SW 1271 (cell line): ENCODE data around the gene SYT9.
"Not testable (repeated sequence)": the region's sequence is repeated elsewhere in the genome, so short reads cannot be mapped to it uniquely, and the experiment has no call there.

Source experiments
- DNase-seq, 2 experiments: peaks; one replicate each; lab custom pipeline; 2025; lab: John Stamatoyannopoulos, UW

The SYT9 gene

DNA sequence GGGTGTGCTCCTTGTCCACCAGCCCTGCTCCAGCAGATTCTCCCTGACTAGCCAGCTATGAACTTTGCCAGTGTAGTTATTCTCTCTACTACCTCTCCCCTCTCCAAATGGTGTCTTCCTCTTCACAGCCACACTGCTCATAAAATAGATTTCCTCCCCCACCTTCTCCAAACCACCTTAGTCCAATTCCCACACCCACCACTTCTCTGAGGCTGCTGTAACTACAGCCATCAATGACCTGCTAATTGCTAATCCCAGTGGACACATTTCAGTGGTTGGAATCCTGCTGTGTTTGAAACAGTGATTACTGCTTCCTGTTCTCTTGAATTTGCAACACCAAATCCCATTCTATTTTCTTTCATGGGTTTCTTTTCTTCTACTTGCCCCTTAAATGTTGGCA is 23.4 kb downstream of the SYT9 start:
- DNase-seq = no peak

DNA sequence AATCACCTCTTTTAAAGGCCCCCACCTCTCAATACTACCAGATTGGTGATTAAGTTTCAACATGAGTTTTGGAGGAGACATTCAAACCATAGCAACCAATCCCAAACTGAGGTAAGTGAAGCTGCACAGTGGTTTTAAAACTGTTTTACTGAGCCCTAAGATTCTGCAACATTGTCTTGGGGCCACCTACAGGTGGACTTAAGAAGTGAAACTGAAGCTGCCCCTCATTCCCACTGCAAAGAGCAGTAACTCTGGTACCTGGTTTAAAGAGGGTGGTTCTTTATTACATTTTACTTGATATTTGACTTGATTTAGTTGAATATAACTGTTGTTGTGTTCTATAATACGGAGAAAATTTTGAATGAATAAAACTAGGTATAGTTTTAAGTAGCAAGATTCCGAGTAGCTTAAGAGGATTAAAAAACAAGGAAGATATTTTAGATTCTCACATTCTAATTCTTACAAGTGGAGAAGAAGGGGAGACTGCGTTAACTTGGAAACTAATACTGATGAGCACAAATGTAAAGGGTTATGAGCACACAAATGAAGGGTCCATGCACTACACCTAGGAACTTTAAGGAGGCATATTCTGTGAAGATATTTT is 26.7 kb downstream of the SYT9 start:
- peak in 1 of 2 experiments; percentile 14 for DNase-seq

DNA sequence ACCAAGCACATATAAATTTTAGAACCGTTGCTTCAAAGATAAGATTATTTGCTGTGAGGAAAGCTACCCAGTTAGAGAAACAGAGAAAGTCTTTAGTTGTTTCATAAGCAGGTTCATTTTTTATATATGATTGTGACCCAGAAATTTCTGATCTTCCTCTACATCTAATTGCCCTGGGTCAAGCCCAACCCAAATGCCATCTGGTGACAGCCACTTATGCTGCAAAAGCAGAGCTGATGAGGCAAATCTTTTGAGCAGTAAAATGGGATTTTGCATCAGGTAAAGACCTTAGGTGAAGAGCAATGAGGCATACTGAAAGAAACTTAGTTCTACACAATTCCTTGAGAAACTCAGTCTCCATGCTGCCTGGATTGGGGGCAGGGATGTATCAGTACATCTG is 28.0 kb downstream of the SYT9 start:
- DNase-seq = no peak

DNA sequence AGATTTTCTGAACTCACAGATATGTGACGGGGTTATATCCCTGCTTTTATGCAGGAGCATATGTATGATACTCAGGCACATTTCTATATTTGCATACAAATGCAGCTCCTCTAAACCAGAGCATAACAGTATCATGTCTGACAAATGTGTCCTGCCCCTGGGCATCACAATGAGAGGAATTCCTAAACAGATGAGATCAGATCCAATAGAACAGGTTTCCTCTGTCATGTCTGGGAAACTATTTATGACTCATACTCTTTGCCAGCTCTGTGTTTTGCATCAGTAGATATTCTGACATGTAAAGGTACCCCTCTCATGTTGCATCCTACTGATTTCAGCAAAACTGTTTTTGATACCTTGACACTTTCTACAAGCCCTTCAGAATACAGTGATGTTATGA is 29.4 kb downstream of the SYT9 start:
- DNase-seq = peak; percentile 13 to 29

DNA sequence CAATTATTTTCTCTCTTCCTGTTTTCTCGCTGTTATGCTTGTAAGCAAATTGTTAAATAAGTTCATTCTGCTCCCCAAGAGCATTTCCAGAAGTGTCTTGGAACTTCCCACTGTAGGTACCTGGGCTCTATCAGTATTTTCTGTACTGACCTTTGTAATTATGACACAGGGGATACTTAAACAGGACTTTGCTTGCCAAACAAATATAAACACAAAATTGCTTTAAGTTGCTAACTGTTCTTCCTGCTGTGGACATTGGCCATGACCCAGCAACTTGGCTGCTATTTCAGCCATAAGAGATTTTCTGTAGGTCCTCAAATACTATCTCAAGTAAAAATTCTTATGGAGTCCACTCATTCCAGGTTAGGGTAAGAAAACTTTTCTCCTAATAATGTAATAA is 30.1 kb downstream of the SYT9 start:
- DNase-seq = no peak

DNA sequence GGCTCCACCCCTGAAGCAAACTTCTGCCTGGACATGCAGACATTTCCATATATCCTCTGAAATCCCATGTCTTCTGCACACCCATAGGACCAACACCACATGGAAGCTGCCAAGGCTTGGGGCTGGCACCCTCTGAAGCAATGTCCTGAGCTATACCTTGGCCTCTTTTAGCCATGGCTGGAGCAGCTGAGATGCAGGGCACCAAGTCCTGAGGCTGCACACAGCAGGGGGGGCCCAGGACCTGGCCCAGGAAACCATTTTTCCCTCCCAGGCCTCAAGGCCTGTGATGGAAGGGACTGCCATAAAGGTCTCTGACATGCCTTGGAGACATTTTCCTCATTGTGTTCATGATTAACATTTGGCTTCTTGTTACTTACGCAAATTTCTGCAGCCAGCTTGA is 34.5 kb downstream of the SYT9 start:
- DNase-seq = no peak

DNA sequence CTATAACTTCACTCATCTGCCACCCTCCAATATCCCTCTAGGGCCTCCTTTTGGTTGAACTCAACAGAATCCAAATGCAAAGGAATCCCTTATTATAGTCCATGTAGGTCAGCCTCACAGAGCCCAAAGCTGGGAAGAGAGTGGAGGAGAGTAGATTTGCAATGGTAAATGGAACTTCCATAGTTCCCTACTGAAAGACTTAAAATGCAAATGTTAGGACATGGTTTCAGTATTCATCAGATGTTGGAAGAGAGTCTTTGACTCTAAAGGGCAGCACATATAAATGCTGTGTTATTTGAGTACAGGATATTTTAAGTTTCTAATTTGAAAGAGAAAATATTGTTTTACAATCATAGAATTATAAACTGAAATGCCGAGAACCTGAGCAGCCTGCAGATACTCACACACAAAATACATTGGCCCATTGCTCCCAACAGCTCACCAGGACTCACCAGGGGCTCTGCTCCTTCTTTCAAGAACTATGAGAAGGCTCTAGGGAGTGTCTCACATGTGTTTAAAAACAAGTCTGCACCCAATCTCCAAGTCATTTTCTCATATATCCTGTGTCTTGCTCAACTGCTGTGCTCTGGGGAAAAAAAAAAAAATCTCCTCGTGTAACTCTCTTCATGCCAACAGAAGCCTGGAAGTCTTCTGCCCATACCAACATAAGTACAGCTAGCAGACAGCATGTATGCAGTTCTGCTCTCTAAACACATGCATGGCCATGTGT is 39.6 kb downstream of the SYT9 start:
- no peak for DNase-seq

DNA sequence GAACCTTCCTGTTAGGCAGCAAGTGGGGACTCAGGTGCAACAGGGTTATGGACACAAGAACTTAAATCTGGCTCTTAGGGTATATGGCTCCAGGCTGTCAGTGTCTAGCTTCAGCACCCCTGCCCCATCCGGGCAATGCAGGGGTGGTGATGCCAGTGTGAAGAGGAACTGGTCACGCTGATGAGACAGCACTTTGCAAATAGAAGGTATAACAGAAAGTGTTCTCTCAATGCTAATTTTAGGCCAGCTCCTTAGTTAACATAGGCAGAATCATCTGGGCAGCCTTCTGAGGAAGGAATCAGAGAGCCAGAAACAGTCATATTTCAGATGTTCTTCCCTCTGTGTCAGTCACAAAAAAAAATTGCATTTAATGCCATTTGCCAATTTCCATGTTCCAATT is 41.2 kb downstream of the SYT9 start:
- no peak for DNase-seq

DNA sequence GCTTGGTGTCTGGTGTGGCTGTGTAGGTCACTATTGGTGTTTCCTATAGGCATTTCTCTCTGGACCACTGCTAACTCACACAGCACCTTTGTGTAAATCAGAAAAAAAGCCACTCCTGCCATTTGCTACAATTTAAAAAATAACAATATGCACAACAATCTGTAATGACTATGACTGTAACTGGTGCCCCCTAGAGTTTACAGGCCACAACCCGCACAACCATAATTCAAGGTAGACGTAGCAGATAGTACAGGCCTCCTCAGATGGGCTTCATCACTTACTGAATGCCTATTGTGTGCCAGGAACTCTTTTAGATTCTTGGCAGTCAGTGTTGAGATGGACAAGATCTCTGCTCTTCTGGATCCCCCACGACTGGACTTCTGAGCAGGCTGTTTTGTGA is 47.7 kb downstream of the SYT9 start:
- no peak for DNase-seq

DNA sequence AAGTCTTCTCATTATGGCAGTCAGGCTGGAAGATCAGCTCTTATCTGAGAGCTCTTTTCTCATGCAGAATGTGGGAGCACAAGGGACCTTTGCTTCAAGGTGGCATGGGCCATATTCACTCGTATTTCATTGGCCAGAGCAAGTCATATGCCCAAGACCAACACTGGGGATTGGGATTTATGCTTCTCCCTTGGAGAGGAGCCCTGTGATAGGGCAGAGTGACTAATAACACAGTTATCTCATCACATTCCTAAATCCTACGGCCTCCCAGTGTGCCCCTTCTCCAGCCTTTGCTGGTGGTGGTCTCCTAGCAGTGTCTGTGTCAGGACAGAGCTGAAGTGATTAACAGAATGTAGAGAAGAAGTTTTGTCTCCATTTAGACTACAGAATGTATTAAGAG is 48.6 kb downstream of the SYT9 start:
- no peak for DNase-seq

DNA sequence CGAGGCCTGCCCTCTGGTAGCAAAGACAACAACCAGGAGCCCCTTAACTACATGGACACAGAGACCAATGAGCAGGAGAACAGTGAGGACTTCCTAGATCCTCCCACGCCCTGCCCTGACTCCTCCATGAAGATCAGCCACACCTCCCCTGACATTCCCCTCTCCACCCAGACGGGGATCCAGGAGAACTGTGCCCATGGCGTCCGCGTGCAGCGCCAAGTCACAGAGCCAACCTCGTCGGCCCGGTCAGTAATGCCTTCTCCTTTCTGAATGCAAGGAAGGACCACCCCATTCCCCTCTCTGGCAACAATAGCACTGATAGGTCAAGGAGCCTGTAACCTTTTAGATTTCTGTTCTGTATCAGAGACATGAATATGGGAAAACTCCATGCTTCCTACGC is 51.4 kb downstream of the SYT9 start:
- DNase-seq = no peak

DNA sequence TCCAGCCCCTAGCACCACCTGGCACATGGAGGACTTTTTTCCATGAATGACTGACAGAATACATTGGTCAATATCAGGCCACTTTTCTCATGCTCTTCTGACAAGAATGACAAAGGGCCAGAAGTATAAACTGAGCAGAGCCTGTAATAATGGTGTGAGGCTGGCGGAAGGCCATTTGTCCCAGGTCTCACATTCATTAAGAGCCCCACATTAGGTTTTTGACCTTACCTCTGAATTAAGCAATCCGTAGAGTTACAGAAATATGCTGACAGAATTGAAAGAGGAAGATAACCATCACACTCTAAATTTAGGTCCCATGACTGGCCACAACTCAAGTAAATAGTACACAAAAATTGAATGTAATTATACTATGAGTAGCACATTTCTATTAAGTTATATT is 55.2 kb downstream of the SYT9 start:
- DNase-seq = no peak

DNA sequence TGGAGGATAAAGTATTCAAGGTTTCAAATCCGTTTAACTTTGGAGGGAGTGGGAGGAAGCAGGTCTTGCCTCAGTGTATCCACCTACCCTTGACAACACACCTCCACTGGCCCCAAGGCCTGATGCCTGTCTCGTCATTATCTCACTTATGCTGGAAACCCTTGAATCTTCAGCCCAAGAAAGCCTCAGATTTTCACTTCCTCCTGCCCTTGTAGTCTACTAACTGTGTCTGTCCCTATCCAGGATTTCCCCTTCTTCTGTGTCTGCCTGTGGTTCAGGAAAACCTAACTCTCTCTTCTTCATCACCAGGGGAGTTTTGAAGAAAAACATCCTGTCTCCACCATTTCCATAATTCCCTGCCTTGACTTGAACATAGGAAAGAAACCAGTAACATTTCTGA is 56.1 kb downstream of the SYT9 start:
- no peak for DNase-seq

DNA sequence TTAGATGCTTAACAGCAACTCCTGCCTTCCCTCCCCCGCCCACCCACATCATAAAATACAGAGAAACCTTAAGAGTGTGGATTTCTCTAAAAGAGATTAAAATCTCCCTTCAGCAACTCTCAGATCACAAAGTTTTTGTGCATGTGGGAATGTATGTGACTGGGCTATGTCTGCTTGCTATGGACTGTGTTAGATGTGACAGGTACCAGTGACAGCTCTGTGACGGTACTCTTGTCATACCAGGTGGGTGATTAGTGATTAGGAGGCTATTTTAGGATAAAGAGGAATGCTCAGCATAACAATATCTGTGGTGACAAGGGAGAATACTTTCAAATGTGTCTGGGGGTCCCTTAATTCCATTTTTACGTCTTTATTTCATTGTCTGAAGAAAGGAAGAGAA is 60.2 kb downstream of the SYT9 start:
- DNase-seq = no peak

DNA sequence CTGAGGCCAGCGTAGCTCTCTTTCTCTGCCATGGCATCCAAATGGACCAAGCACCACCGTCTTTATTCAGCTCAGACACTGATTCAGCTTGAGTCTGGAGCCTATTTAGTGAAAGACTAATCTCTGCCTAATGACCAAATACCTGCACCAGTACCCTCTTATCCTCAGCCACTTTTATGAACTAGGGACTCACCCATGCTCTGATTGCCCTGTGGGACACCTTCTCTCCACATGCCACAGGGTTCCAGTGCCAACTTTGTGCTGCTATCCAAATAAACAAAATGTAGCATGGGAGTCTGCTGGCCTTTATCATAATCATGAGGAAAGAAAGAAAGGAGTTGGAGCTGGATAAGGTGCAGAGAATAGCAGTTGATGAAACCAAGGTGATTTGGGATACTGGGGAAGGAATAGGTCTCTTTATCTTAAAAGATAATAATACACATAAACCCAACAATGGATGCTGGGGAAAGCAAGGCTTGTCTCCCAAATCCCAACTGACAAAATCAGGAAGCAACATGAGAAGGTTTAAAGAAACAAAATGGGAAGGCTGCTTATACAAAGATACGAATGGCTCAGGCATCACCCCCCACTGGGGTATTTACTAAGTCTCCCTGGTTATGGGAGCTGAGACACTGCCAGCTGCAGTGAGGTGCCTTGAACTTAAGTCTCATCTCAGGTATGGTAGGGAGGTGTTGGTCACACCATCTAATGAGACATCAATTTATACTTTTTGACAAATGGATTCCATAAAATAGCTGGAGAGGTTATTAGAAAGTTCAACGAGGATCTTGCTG is 63.3 kb downstream of the SYT9 start:
- DNase-seq = no peak

DNA sequence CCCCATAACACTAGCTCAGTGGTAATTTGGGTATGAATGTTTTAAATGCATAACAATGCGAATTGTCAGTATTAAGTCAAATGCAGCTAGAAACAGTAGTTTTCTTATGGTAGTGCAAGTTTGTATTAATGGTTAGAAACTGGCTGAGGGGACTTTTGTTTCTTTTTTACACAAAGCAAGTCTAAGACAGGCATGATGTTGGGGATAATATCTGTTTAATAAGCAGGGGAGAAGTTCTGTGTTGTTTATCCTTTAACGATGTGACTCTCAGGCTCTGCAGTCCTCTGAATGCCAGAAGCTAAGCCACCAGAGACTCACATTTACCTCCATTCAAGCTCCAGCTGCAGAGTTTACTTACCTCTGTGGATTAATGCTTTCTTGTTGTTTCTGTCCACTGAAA is 67.8 kb downstream of the SYT9 start:
- DNase-seq = no peak

DNA sequence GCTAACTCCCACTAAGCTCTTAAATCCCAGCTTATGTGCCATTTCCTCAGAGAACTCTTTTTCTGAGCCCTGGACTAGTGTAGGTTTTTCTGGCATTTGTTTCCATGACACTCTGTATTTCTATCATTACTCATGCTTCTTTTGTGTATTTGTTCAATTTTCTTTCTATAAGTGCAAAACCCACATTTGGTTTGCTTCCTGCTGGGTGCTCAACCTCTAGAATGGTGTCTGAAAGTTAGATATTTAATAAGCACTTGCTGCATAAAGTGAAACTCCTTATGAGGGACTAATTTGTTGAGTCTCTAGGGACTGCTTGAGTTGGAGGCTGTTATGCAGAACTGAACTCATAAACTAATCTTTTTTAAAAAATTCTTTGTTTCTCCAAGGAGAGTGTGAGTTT is 68.6 kb downstream of the SYT9 start:
- no peak for DNase-seq

DNA sequence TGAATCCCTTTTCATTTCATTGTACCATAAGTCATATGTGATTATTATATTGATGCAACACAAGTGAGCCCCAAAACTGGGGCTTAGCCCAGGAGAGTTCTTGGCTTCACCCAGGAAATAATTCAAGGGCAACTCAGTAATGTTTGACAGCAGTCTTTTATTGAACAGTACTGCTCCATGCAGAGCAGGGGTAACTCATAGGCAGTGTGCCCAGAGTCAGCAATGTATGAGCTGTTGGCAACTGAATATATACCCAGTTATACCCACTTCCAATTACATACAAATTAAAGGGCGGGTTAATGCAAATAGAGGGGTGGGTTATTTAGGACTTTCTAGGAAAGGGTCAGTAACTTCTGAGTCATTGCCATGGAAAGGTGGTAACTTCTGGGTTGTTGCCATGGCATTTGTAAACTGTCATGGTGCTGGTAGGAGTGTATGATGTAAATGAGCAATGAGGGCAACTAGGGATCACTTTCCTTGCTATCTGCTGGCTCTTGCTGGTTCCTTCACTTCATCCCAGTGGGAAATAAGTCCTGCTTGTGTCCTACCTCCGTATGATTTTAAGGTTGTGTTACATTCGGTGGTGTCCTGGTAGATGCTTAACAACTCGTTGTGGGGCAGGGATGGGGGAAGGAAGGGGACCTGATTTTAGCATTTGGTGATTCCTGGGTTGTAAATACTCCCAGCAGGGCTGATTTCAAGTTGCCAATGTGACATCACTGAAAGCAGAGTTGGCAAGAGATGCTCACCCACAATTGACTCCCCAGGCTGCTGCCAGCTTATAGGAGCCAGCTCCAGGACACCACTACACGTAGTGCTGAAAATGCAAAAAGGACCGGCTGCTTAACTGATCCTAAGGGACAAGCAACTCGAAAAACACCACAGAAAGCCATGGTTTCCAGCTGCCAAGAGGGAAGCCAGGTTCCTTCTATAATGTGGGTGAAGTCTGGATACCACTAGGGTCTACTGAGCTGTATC is 70.1 kb downstream of the SYT9 start:
- no peak for DNase-seq

DNA sequence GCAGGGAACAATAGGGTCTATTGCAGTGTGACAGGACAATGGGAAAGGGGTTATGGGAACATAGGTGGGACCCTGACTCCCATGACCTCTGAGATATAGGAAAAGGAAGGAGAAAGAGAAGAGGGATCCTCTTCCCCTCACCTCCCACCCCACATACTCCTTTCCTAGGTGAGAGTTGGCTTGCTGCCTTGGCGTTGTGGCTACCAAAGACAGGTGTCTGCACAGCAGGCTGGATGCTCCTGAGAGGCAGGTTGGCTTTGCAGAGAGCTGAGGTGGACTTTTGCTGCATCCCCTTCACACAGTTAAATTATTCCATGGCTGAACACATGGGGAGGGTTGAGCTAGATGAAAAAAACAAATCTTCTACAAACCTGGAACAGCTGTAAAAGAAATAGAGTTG is 80.7 kb downstream of the SYT9 start:
- DNase-seq = no peak

DNA sequence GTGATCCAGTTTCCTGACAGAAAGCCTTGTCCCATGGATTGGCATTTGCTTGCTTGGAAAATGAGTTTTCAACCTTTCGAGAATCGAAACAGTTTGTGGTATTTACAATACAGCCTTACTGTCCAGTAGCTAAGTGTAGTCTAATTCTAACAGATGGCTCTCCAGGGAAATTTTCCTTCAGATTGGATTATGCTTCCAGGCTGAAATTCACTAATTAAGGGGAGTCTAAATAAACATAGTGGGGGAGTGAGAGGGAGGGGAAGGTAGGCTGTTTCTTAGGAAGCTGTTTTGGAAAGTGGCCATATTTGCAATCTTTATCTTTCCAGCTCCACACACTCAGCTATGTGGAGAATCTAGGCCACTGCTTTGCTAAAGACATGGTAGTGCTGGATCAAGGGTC is 81.3 kb downstream of the SYT9 start:
- no peak for DNase-seq

DNA sequence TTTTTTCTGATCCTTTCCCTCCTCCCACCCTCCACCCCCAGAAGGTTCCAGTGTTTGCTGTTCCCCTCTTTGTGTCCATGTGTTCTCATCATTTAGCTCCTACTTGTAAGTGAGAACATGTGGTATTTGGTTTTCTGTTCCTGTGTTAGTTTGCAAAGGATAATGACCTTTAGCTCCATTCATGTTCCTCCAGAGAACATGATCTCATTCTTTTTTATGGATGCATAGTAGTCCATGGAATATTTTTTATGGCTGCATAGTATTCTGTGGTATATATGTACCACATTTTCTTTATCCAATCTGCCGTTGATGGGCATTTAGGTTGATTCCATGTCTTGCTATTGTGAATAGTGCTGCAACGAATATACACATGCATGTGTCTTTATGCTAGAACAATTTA is 83.7 kb downstream of the SYT9 start:
- DNase-seq = not testable (repeated sequence)

DNA sequence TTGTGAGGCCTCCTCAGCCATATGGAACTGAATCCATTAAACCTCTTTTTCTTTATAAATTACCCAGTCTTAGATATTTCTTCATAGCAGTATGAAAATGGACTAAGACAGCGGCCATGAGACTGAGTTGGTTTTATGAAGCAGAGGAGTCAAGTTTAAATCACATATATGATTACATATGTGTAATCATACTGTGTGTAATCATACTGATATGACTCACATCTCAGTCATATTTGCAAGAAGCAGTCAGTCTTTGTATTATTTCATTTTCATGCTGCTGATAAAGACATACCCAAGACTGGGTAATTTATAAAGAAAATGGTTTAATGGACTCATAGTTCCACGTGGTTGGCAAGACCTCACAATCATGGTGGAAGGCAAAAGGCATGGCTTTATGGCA is 89.8 kb downstream of the SYT9 start:
- DNase-seq = no peak
